ENCODE measurements around the gene JARID2.

Gene JARID2

DNA sequence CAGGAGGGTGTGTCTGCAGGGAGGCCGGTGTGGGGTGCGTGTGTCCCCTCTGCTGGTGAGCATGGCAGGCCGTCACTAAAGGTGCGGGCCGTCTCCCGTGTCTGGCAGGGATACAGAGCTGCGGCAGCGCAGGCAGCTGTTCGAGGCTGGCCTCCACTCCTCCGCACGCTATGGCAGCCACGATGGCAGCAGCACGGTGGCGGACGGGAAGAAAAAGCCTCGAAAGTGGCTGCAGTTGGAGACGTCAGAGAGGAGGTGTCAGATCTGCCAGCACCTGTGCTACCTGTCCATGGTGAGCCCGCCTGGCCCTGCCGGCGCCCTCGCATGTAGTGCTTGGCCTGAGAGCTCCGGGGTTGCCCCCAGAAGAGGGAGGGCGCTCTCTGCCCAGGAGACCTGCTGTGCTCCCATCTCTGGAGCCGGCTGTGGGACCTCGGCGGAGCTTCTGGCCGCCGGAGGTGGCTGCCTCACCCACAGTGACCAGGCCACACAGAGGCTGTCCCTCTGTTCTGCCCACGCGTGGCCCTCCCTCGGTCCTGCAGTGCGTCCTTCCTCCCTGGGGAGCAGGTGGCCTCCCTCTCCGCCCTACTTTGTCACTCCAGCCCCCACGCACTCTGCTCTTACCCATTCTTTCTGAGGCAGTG lies 267.4 kb downstream of the JARID2 start:
- DNase-seq = no peak

DNA sequence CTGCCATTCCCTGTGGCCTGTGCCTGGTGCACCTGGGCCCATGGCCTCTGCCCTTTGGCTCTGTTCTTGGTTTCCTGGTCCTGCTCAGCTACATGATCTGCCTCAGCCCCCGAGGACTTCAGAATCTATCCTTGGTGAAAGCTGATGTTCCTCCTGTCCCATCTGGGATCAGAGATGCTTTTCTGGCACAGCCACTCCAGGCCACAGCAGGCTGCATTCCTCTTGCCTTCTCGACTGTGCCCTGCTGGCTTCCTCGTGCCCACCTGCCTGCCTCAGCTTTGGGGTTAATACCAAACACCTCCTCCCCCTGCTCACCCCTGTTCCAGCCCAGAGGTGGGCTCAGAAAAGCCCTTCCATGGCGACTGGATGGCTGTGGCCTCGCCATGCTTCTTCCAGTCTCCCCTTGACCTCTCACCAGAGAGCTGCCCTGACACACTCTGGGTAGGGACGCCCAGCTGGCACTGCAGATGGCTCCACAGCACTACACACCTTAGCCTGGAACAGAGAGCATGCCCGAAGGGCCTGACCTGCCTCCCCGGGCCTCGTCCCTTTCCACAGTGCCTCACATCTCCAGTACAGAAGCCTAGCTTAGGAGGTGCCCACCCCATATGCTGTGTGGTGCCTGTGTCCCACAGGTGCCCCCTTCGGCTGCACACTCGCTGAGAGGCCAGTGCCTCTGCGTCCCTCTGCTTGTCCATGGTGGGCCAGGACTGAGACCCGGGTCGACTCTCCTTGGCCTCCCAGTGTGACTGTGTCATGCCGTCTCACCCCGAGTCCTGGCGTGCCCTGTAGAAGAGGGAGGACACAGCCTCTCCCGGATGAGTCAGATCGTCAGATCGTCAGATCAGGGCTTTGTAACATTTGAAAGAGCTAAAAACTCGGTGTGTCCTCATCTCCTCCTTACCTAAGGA lies 268.2 kb downstream of the JARID2 start:
- DNase-seq = no peak

DNA sequence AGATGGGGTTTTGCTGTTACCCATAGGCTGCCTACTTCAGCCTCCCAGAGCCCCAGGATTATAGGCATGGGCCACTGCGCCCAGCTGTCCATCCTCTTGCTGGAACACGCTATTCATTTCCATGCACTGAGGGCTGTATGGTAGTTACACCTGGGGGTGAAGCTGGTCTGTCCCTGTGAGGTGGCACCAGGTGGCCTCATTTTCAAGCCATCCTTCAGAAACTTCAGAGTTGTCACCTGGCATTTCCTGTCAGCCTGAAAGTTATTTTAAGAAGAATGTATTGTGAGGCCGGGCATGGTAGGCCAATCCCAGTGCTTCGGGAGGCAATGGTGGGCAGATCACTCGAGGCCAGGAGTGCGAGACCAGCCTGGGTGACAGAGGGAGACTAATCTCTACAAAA lies 269.4 kb downstream of the JARID2 start:
- DNase-seq = no peak

DNA sequence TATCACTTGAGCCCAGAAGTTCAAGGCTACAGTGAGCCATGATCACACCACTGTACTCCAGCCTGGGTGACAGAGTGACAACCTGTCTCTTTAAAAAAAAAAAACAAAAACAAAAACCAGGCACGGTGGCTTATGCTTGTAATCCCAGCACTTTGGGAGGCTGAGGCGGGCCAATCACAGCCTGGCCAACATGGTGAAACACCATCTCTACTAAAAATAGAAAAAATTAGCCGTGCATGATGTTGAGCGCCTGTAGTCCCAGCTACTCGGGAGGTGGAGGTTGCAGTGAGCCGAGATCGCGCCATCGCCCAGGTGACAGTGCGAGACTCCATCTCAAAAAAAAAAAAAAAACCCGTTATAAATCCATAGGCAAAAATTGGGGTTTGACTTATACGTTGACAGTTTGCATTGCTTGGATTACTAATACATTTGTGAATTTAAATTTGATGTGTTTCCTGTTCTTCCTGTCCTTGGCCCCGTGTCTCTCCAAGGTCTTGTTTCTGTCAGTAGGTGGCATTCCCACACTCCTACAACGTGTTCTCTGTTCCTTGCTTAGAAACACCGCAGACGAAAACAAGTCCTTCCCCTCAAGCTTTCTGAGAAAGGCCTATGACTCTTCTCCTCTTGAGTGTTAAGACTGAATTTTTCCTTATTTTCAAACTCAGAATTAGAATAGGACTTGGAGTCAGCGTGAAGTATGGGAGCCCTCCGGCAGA lies 269.9 kb downstream of the JARID2 start:
- DNase-seq = no peak

DNA sequence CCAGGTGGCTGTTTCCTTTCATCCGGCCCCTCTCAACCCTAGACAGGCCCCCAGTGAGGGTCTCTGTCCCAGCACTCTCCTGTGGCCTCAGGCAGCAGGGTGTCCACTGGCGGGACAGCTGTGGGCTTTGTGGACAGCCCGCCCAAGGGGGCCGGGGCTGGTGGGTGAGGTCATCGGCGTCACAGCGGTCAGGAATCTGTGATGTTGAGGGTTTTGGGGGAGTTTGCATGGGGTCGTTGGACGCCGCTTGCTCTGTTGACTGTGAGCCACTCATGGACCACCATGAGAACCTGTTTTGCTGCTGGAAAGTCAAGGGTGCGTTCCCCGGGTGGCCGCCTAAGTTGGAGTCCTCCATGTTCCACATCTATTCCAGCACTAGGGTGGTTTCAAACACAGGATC lies 270.5 kb downstream of the JARID2 start:
- no peak for DNase-seq

DNA sequence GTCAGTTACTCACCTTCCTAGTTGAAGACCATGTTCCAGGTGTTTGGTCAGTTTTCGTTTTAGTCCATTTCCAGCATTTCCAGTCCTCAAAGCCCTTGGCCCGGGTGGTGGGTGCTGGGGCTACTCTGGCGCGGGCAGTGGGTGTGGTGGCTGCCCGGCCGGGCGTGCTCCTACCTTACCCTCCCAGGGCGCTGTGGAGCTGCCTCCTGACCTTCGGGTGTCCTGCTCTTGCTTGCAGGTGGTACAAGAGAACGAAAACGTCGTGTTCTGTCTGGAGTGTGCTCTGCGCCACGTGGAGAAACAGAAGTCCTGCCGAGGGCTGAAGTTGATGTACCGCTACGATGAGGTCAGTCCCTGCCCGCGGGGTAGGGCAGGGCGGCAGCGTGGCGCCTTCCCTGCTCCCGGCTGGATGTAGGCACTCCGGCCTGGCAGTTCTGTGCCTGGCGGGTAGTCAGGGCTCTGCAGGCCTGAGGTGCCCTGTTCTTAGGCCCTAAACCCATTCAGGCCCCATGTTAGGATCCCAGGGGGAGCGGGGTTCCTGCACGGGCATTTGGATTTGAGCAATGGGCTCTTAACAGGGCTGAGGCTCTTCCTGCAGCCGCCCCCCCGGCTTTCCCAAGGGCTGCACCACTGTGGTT lies 271.2 kb downstream of the JARID2 start:
- DNase-seq = no peak

DNA sequence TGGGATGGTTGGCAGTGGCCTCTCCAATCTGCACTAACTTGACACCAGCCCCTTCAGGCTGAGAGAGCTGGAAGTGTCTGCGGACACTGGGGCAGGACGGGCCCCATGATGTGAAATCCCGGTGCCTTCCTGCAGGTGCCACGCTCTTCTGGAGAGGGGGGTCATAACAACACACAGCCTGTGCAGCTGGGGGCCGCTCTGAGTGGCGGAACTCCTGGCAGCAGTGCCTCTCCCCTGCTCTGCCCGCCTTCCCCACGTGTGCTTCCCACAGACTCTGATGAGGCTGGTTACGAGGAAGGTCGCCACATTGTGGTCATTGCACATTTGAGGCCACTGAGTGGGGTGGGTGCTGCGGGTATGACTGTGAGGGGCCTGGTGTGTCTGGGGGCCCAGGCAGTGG lies 271.7 kb downstream of the JARID2 start:
- DNase-seq = no peak

DNA sequence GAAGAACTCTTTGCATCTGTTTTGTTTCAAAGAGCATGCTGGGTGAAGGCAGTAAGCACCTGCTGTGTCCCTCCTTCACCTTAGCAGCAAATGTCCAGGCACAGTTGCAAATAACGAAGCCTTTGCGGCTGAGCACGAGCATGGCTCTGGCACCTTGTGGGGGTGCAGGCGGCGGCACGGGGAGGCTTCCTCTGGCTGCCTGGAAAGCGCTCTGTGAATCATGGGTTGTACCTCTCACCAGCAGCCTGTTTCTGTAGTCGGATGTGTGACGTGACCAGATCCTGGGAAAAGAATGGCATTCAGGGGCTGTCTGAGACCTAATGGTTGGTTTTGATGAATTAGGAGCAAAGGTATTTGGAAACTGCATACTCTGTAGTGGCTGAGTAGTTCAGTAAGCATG lies 272.2 kb downstream of the JARID2 start:
- no peak for DNase-seq

DNA sequence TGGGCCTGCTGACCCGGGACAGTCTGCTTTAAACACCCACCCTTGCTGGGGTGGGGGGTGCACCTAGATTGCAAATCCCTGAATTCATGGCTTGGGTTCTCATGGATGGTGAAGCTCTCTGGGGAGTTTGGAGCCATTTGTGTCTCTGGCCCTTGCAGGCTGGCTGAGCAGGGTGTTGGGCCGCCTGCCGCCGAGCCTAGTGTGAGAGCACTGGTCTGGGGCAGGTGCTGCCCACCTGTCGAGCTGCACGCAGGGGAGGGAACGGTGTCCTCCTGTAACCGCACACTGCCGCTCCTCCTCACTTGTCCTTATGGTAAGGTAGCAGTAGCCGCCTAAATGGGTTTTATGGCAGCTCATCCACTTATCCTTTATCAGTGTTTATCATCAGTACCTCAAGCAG lies 273.0 kb downstream of the JARID2 start:
- no peak for DNase-seq

DNA sequence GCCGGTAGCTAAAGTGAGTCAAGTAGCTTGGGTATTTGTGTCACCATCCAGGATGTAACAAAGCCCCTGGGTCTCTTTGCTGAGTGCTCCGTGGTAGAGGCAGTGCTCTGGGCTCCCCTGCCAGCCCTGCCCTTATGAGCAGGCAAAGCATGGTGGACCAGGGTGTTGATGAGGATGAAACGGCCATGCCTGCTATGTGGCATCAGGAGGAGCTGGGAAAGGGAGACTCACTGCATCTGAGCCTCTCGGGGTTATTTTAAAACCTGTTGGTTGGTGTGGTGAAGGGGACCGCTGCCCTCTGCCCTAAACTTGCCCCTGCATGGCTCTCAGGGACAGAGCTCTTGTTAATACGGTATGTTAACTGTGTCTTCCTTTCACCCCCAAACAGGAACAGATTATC lies 273.8 kb downstream of the JARID2 start:
- no peak for DNase-seq

DNA sequence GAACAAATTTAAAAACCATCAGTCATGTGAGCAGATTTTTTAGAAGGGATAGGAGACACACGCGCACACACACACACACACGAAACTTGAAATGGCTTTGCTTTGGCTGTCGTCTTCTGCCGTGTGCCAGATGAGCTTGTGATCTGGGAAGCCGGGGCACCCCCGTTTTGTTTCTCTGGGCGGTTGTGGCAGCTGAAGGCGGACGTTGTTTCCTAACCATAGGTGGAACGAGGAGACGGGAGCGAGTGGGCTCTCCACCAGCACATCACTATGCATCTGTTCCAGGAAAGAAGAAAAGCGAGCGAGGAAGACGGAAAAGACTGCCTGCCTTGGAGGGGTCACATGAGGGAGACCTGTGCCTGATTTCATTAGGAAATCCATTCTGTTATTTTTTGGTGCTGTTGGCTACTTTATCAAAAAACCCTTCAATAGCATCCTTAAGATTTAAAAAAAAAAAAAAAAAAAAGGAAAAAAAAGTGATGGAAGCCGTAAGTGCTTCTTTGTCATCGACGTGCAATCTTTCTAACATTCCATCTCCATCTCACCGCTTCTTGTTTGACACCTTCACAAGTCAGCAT lies 274.8 kb downstream of the JARID2 start:
- no peak for DNase-seq

DNA sequence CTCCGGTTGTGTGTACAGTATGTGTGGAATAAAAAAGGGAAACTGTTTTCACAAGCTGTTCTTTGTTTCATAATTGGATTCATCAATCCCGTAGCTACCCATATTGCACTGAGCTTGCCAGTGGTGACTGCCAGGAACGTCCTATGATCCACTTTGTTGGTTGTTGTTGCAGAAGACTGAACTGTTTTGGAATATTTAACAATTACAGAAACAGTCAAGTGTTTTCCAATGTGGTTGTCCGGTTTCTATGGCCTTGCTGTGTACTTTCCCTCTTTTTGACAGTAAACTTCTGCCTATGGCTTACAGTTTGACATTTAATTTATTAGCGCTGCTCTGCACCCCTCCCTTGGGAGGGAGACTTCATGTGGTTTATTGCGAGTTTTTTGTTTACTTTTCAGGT lies 275.7 kb downstream of the JARID2 start:
- no peak for DNase-seq

DNA sequence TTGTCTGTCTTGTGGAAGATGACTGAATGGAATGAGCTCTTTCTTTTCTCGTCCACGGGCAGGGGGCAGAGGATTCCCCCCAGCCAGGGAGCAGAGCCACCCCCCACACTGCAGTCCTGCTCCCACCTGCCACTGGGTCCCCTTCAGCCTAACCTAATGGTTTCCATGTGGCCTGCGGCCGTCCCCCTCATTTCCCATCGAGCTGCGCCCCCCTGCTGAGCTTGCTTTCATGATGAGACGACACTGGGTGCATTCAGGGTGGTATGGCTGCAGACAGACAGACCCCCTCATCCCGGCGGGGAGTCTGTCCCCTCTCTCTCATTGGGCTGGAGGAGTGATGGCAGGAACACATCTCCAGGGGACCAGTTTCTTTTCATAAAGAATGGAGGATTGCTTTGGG lies 276.2 kb downstream of the JARID2 start:
- no peak for DNase-seq

DNA sequence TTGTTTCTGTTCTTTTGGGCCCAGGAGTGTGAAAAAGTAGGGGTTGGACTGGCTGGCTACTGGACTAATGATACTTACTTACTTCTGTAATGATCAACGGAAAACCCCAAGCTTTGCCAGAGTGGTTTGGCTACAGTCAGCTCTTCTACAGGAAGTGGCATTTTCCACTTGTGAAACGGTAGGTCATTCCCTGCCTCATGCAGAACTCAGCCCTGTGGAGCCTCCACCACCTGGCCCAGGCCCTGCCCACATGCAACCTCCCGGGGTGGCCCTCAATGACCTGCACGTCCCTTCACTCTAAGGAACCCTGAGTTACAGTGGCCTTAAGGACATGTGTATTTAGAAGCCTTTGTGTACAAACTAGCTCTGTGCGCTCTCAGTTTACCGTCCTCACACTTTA lies 276.6 kb downstream of the JARID2 start:
- DNase-seq = no peak

DNA sequence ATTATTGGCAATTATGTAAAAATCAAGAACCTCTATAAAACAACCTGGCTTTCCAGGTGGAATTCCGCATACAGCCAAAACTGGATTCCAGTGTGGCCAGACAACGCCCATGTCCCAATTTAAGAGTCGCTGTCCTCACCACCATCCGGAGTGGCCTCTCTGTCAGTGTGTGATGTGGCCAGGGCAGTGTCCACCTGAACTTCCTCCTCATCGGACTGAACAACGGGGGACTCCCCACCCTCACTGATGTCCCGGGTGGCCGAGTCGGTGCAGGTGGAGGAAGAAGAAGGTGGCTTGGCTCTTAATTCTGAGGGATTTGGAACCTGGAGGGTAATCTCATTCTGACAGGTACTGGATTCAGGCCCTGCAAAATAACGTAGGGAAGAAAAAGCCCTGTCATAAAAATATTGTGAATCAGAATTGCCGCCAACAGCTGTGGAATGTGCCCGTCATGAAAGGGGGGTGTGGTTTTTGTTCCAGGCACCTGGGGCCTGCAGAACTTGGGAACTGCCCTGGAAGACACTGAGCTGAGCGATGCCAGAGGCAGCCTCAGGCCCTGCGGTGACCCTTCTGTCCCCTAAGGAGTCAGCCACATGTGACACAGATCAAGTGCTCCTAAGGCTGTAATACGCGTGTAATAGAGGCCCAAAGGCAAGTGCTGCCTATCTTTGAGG lies 277.1 kb downstream of the JARID2 start:
- DNase-seq = no peak

DNA sequence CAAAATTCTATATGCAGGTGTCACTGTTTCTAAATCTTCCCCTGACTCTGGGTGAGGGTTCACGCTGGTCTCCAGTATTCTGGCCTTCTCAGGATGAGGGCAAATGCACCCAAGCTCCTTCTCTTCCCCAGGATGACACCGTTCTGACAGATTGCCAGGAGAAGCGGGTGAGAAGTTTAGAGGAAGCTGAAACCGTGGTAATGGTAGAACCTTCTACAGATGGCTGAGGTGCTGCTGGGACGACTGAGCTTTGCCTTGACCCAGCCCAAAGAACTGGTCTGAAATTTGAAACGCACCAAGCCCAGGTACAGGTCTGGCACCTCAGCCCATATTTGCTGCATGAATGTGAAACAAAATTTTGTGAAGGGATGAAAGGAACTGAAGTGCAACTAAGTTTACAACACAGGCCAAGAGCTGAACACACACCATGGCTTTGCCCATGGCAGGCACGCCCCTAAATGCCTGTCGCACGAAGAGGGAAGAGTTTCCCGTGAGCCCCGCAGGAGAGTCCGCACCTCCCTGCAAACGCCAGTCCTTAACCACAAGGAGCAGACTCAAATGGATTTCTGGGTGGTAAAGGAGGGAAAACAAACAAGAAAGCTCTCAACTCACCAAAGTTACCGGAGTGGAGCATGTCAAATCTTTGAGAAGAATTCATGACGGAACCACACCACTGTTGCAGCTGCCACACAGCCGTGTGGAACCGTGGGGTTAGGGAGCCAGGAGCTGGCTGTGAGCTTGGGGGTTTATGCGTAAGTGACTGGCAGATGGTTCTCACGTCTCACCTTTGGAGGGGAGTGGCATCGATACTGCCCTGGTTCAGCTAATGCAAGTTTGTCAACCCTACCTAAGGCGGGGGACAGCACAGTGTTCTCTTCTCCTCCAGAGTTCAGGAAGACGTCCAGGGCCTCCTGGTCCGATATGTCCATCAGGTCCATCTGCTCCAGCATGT lies 278.1 kb downstream of the JARID2 start:
- no peak for DNase-seq

DNA sequence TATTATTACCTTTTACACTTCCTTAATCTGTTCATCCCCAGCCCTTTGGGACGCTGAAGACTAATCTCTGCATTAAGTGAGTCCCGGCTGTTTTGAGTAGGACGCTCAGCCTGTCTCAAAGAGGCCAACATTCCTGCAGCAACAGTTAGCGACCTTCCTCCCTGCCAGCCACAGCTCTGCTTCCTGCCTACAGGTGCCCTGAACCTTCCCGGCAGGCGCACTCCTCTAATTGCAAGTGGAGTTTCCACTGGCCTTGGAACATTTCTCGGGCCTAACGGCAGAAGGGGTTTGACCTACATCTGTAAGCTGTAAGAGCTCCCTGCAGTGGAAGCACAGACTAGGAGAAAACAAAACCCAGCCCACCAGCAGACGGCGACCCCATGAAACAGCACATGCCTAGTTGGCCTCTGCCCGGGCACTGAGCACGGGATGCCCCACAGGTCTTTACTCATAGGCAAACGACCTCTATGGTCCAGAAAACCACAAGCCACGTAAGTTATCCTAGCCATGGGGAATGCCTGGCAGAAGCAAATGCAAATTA lies 279.1 kb downstream of the JARID2 start:
- no peak for DNase-seq

DNA sequence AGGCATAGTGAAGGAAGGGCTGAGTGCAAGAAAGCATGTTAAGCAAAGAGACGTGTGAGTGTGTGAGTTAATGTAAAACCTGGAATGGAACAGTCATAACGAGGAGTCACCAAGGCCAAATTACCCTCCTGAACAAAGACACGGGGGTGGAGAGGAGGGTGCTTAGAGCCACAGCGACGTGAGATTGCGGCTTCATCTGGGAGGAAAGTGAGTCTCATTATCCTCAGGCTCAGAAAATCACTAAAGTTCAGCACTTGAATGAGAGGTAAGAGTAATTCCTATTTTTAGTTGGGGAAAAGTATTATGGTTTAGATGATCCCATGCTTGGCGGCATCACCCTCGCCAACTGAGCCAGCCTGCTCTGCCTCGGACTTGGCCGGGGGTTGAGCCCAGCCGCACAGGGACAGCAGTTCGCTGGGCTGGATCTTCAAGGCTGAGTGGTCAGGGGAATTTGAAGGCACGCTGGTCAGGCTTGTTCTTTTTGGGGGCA lies 280.4 kb downstream of the JARID2 start:
- no peak for DNase-seq

DNA sequence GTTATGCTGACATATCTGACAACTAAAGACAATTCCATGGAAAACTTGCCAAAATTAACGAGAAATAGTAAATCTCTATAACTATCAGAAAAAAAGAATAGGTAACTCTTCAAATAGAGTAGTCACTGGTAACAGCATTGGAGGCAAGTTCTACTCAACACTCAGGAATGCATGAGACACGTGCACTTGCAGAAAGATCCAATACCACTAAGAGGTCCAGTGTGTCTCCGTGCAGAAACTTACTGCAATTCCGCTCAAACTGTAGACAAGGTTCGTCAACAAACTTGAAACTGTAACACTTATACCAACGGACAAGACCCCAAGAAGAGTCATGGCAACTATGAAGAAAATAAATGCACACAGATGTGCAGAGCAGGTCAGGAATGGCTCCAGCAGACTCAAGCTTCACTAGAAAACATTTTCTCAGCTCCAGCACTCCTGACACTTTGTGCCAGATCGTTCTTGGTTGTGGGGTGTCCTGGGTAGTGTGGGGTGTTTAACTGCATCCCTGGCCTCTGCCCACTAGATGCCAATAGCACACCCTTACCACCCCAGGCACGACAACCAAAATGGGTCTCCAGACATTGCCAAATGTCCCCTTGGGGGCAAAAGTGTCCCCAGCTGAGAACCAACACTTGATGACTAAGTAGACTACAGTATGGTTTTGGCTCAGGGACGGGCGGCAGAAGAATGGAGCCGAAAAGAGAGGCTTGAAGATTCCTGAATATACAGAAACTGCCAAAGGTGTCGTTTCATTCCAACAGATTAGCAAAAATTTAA lies 282.2 kb downstream of the JARID2 start:
- DNase-seq = no peak

DNA sequence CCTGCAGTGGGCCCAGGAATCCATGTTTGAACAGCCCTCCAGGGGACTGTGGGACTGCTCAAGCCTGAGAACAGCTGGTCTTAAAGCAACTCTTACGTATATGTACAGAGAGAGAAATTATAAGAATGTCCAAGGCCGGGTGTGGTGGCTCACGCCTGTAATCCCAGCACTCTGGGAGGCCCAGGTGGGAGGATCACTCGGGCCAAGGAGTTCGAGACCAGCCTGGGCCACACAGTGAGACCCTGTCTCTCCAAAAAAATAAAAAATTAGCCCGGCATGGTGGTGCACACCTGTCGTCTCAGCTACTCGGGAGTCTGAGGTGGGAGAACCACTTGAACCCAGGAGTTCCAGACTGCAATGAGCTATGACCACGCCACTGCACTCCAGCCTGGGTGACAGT lies 283.0 kb downstream of the JARID2 start:
- DNase-seq = no peak

All from activated CD4-positive, alpha-beta T cell treated with anti-CD3 and anti-CD28 coated beads, Interleukin-2, amount 50 U/mL, for 4 hours (primary cell).